NCI-H1105 (cell line): ENCODE results near the gene SMARCC1.
"Not testable (repeated sequence)": the region's sequence is repeated elsewhere in the genome, so short reads cannot be mapped to it uniquely, and the experiment has no call there.

Experiments used
- DNase-seq: peaks from one replicate; lab custom pipeline; 2025; lab: John Stamatoyannopoulos, UW

The SMARCC1 gene

GRCh38 chr3:47781685-47782445 is at the start of gene SMARCC1:
Gene SMARCC1, minus strand, starts transcription at chr3:47781893. Its CDS starts 96 bp downstream, at chr3:47781797.
- peak; percentile 87 for DNase-seq

GRCh38 chr3:47829482-47829881 is 47.8 kb upstream of the SMARCC1 start:
- DNase-seq, result not testable (repeated sequence)

GRCh38 chr3:47825590-47825989 is 43.9 kb upstream of the SMARCC1 start:
- DNase-seq, result no peak

GRCh38 chr3:47824541-47825473 is 43.1 kb upstream of the SMARCC1 start:
- peak; percentile 51 for DNase-seq

GRCh38 chr3:47817609-47818008 is 35.9 kb upstream of the SMARCC1 start:
- DNase-seq, result no peak

GRCh38 chr3:47813551-47814177 is 32.0 kb upstream of the SMARCC1 start:
- DNase-seq, result no peak

- no peak for DNase-seq
Observed at GRCh38 chr3:47804577-47804976, 22.9 kb upstream of the SMARCC1 start.

GRCh38 chr3:47803480-47804025 is 21.9 kb upstream of the SMARCC1 start:
- no peak for DNase-seq

GRCh38 chr3:47802734-47803479 is 21.2 kb upstream of the SMARCC1 start, which contains the start of gene DHX30:
Gene DHX30, plus strand, starts transcription at chr3:47803138. Its CDS starts 7,546 bp downstream, at chr3:47810684.
- peak; percentile 66 for DNase-seq

- no peak for DNase-seq
Observed at GRCh38 chr3:47799733-47800132, 18.0 kb upstream of the SMARCC1 start.

- DNase-seq, result no peak
Observed at GRCh38 chr3:47794544-47794943, 12.9 kb upstream of the SMARCC1 start.

- no peak for DNase-seq
Observed at GRCh38 chr3:47792699-47793098, 11.0 kb upstream of the SMARCC1 start.

GRCh38 chr3:47791193-47791855 is 9.6 kb upstream of the SMARCC1 start:
- DNase-seq, result no peak

GRCh38 chr3:47783673-47784072 is 2.0 kb upstream of the SMARCC1 start:
- DNase-seq, result no peak

GRCh38 chr3:47782446-47783308 is 984 bp upstream of the SMARCC1 start:
- DNase-seq, result no peak

- no peak for DNase-seq
Observed at GRCh38 chr3:47780741-47781684, 680 bp downstream of the SMARCC1 start.

GRCh38 chr3:47778746-47779145 is 2.9 kb downstream of the SMARCC1 start:
- no peak for DNase-seq

- DNase-seq, result no peak
Observed at GRCh38 chr3:47772788-47773187, 8.9 kb downstream of the SMARCC1 start.

- DNase-seq, result no peak
Observed at GRCh38 chr3:47772047-47772446, 9.6 kb downstream of the SMARCC1 start.
